Left renal cortex interstitium (tissue), 4 donors: ENCODE measurements around the gene F3. TPM values are rescaled to one million over a fixed set of nuclear protein-coding genes. Genes with fewer than 3 reads are reported as not detected.

ENCODE experiments used
- DNase-seq, 4 donors: peaks; one replicate each; pipeline ENCODE4 v3.0.0-alpha.2; 2013; ENCODE audit warnings: low read depth in 4 of 4, low spot score in 2 of 4, missing footprints in 1 of 4
- polyA plus RNA-seq, 4 donors: library from polyadenylated mRNA; unstranded; fragments of 120-200 nt; gene quantifications; one replicate each; pipeline ENCODE4 v1.2.1, GENCODE V29; 2013; ENCODE audit not compliant: insufficient read length in 4 of 4

Gene F3
- polyA plus RNA-seq, 4 donors: 39.9 to 58.7 (median 47.6) TPM

DNA sequence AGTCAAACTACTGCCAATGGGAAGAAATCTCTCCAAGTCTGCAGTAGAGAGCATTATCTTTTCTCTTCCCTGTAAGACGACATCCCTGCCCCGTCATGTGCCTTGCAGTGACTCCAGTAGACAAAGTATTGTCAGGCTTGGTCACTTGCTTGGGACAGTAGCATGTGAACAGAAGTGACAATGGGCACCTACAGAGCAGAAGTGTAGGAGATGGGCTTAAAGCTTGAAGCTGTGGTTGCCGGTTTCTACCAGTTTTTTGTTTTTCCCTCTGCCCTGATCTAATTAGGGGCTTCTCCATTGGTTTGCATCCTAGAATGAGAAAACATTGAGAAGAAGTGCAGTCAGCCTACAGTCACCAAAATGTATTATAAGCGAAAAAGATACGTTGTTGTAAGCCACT is 12.7 kb downstream of the F3 start:
- no peak for DNase-seq

DNA sequence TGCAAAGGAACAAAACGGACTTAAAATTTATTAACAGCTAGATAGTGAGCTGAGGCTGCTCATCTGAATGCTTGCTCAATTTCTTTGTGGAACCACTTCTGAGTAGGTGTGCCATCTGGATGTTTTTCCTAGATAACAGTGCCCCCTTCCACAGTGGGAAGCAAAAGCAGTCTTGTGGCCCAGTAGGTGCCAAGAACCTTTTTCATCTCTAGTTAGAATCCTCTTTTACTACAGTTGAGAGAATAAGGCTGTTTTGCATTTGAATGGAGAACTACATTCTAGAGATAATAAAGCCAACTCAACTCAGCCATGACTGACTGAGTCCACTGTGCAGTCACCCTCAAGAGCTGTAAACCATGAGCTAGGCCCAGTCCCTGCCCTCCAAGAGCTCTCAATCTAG is 13.3 kb downstream of the F3 start:
- no peak for DNase-seq

DNA sequence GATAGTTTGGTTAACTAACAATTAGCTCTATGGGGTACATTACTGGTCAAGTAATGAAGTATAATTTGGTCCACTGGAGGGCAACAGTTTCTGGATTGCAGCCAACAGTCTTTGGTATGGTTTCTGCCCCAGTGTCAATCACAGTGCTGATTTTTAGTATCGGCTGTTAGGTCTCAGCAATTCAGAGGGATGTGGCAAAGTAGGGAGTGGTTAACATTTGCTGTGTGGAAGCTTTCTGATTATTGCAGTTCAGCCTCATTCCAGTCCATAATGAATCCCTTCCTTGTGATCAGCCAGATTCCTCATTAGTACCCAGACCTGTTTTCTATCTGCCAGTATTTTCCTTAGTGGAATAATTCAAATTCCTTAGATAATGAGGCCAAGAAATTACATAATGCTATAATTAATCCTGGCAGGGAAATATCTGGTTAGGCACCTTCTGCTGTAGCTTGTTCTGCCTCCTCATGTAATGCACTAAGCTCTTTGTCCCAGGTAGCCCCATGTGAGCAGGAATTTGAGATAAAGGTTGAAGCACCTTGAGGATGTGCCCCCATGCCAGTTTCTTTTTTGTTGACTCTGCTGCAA is 14.0 kb downstream of the F3 start:
- no peak for DNase-seq

DNA sequence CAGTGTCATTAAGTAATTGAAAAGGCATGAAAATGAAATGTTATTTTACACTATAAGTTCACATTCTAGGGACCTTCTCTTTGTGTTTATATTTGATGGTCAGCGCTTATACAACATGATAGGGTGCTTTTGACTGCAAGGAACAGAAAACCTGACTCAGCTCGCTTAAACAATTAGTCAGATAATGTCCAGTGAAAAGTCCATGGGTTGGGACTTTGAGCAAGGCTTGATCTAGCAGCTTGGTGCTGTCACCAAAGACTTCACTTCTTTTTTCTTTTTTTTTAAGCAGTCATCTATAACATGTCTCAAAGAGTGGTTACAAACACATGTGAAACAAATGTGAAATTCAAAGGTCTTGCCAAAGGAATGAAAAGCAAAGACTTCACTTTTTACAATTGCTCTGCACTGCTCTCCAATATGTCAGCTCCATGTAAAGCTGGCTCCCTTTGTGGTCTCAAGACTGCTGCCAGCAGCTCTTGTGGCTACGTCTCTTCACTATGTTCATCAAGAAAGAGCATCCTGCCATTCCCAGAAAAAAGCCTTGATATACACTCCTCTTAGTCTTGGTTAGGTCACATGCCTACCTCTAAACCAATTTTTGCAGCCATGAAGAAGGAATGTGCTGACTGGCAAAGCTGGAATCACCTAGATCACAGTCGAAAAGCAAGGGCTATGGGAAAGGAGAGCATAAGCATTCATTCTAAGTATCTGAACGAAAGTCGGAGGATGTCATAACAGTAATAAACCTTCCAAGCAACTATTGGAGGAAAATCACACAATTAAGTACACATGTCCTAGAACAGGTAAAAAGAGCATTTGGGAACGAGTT is 15.2 kb downstream of the F3 start:
- no peak for DNase-seq

- DNase-seq: no peak
Observed at GRCh38 chr1:94524531-94524930, 17.0 kb downstream of the F3 start.

GRCh38 chr1:94522304-94522703 is 19.3 kb downstream of the F3 start:
- DNase-seq: peak in 1 of 4 donors; percentile 44

- DNase-seq: no peak
Observed at GRCh38 chr1:94519351-94519750, 22.2 kb downstream of the F3 start.

DNA sequence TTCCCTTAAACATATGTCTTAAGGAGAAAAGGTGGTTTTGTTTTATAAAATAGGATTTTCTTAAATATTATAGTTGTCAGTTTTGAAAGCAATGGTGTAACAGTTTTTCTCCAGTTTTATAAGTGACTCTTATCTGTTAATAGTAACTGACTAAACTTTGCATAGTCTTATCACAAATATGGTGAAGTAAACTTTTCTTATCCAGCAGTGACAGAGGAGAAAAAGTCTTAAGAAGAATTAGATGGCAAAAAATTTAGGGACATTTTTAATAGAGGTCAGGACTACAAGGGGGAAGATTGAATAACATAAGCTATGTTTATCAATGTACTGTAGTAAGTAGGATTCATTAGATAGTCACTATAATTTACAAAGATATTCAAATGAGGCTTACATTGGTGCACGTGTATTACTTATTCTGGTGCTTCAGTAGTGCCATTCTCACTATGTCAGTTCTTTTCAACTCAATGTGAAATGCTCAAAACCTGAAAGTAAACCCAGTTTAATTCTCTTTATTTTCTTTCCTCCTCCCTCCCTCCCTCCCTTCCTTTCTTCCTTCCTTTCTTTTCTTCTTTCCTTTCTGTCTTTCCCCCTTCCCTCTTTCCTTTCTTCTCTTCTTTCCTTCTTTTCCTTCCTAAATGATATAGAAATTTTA is 26.1 kb downstream of the F3 start:
- no peak for DNase-seq

- no peak for DNase-seq
Observed at GRCh38 chr1:94514095-94514727, 27.3 kb downstream of the F3 start.

- no peak for DNase-seq
Observed at GRCh38 chr1:94512816-94513215, 28.7 kb downstream of the F3 start.

- DNase-seq: no peak
Observed at GRCh38 chr1:94504601-94505000, 37.0 kb downstream of the F3 start.

DNA sequence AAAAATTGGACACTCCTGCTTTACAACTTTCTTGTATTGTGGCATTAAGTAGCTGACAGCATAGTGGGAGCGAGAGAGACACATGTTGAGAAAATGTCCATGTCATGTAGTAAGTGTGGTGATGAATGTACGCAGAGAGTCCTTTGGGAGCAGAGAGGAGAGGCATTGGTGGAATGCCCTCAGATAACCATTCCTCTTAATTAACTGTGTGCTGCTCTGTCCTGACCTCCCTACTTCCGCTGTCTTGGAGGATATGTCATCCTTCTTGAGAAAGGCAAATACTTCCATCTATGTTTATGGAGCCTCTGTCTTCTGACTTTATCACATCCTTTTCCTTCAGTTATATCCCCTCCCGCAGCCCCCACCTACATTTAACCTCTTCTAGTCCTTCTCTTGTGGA is 38.4 kb downstream of the F3 start:
- no peak for DNase-seq

- DNase-seq: no peak
Observed at GRCh38 chr1:94501935-94502334, 39.6 kb downstream of the F3 start.

GRCh38 chr1:94501426-94501825 is 40.1 kb downstream of the F3 start:
- DNase-seq: no peak

GRCh38 chr1:94496076-94496755 is 45.3 kb downstream of the F3 start:
- DNase-seq: no peak

GRCh38 chr1:94490556-94490955 is 51.0 kb downstream of the F3 start:
- DNase-seq: no peak

DNA sequence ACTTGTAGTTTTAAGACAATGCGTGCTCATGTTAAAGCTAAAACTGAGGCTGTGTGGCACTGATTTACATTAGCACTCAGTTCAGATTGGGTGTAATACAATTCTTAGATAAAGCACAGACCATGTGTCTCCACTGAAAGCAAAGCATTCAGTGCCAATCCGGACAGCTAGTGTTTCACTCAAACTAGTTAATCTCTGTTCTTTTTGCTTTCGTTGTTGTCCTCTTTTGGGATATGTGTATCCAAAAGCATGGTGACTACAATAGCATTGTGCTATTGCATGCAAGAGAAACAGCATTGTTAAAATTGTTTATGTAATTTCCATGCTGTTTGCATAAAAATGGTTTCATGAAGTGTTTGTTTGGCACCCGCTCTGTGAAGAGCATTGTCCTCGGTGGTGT is 54.6 kb downstream of the F3 start:
- DNase-seq: no peak

- peak; percentile 11 to 38 (median 24) for DNase-seq
Observed at GRCh38 chr1:94481473-94481933, 60.1 kb downstream of the F3 start.

DNA sequence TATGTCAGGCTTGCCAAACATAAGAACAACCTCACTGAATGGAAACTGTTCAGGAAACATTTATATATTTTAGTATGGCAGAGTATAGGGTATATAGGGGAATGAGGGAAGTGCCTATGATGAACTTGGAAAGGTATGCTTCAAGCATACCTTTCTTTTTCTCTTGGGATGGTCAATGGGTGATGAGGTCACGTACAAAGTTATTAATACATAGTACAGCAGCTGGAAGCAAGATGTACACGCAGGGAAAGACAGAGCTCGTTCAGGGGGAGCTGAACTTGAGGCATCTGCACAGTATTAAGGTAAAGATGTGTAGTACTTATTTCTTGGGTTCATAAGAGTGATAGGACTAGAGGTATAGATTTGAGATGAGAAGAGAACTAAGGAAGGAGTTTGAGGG is 61.9 kb downstream of the F3 start:
- no peak for DNase-seq
